ENCODE measurements around the gene EEF1A2.

Gene EEF1A2

GRCh38 chr20:63536997-63537524 is 38.2 kb upstream of the EEF1A2 start, which contains the start of gene PTK6:
Gene PTK6 (minus strand): TSS chr20:63537376. CDS start chr20:63537314, 62 bp downstream.
- no peak for DNase-seq (ENCODE audit: low read depth)

- no peak for DNase-seq (ENCODE audit: low read depth)
Measured at GRCh38 chr20:63536241-63536977, 37.5 kb upstream of the EEF1A2 start.

GRCh38 chr20:63534831-63535651 is 36.2 kb upstream of the EEF1A2 start:
- DNase-seq (ENCODE audit: low read depth), result no peak

GRCh38 chr20:63534427-63534830 is 35.5 kb upstream of the EEF1A2 start:
- DNase-seq (ENCODE audit: low read depth), result no peak

GRCh38 chr20:63533871-63534393 is 35.0 kb upstream of the EEF1A2 start:
- no peak for DNase-seq (ENCODE audit: low read depth)

GRCh38 chr20:63533388-63533787 is 34.5 kb upstream of the EEF1A2 start:
- DNase-seq (ENCODE audit: low read depth), result no peak

- DNase-seq (ENCODE audit: low read depth), result no peak
Measured at GRCh38 chr20:63532449-63532971, 33.6 kb upstream of the EEF1A2 start.

GRCh38 chr20:63531686-63532448 is 33.0 kb upstream of the EEF1A2 start:
- DNase-seq (ENCODE audit: low read depth), result no peak

- DNase-seq (ENCODE audit: low read depth), result no peak
Measured at GRCh38 chr20:63530788-63531160, 31.9 kb upstream of the EEF1A2 start.

GRCh38 chr20:63529861-63530787 is 31.2 kb upstream of the EEF1A2 start:
- DNase-seq (ENCODE audit: low read depth), result no peak

GRCh38 chr20:63529180-63529860 is 30.4 kb upstream of the EEF1A2 start:
- no peak for DNase-seq (ENCODE audit: low read depth)

- DNase-seq (ENCODE audit: low read depth), result no peak
Measured at GRCh38 chr20:63527184-63527583, 28.3 kb upstream of the EEF1A2 start.

GRCh38 chr20:63525971-63526370 is 27.1 kb upstream of the EEF1A2 start:
- no peak for DNase-seq (ENCODE audit: low read depth)

- DNase-seq (ENCODE audit: low read depth), result no peak
Measured at GRCh38 chr20:63525185-63525584, 26.3 kb upstream of the EEF1A2 start.

- DNase-seq (ENCODE audit: low read depth), result no peak
Measured at GRCh38 chr20:63522981-63523611, 24.2 kb upstream of the EEF1A2 start.

- no peak for DNase-seq (ENCODE audit: low read depth)
Measured at GRCh38 chr20:63522091-63522868, 23.4 kb upstream of the EEF1A2 start.

- DNase-seq (ENCODE audit: low read depth), result no peak
Measured at GRCh38 chr20:63521602-63522001, 22.7 kb upstream of the EEF1A2 start.

- DNase-seq (ENCODE audit: low read depth), result peak; percentile 52
Measured at GRCh38 chr20:63520934-63521601, 22.2 kb upstream of the EEF1A2 start.
